ENCODE measurements around the gene STEAP1B. TPM values are rescaled to one million over a fixed set of nuclear protein-coding genes. Genes with fewer than 3 reads are reported as not detected.

STEAP1B gene
- total RNA-seq, 1 donor: 31.8 TPM

DNA sequence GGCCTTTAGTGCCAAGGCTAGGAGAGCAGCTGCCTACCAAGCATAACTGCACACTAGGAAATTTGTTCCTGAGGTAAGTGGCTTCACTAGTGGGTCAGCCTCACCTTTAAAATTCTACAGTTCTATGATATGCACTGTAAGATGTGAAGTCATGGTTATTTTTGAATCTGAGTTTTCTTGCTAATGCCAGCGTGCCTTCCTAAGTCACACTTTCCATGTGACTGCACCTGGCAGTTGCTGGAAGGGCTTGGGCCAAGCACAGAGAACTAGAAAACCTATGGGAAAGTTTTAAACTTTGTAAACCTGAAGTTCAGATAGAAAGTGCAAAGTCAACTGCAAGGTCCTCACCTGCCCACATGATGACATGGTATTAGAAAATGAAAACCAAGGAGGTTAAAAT lies 42.5 kb downstream of the STEAP1B start:
- no peaks in the 10 kb centered on the region for H3K9me3 ChIP-seq (ENCODE audit: low read depth, low read length)
- H3K4me2 ChIP-seq (ENCODE audit: insufficient read depth, low read length): no peak overlapping the region
- no peak overlapping the region for H2AFZ ChIP-seq (ENCODE audit: low read length)
- H3K27ac ChIP-seq (ENCODE audit: low read depth, low read length): no peak overlapping the region
- DNase-seq (ENCODE audit: insufficient read length, low spot score, missing footprints): no peak
- no peak overlapping the region for H3K4me3 ChIP-seq (ENCODE audit: insufficient read depth, low read length)
- no peaks in the 10 kb centered on the region for H4K20me1 ChIP-seq (ENCODE audit: insufficient read depth, low read length)
- peaks cover 3% of the 10 kb centered on the region for H3K36me3 ChIP-seq (ENCODE audit: insufficient read depth, low read length)
- peaks cover 2% of the 10 kb centered on the region for H3K79me2 ChIP-seq (ENCODE audit: insufficient read depth, low read length)
- TF ChIP-seq, protein P1, sequence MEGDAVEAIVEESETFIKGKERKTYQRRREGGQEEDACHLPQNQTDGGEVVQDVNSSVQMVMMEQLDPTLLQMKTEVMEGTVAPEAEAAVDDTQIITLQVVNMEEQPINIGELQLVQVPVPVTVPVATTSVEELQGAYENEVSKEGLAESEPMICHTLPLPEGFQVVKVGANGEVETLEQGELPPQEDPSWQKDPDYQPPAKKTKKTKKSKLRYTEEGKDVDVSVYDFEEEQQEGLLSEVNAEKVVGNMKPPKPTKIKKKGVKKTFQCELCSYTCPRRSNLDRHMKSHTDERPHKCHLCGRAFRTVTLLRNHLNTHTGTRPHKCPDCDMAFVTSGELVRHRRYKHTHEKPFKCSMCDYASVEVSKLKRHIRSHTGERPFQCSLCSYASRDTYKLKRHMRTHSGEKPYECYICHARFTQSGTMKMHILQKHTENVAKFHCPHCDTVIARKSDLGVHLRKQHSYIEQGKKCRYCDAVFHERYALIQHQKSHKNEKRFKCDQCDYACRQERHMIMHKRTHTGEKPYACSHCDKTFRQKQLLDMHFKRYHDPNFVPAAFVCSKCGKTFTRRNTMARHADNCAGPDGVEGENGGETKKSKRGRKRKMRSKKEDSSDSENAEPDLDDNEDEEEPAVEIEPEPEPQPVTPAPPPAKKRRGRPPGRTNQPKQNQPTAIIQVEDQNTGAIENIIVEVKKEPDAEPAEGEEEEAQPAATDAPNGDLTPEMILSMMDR (IDR thresholded peaks at IDR 0.05; ENCODE audit: extremely low read depth, low read depth, low read length): no peak
- H3K27me3 ChIP-seq (ENCODE audit: insufficient read depth, low read length): no peaks in the 10 kb centered on the region
- peaks cover 7% of the 10 kb centered on the region for H3K4me1 ChIP-seq (ENCODE audit: insufficient read depth, low read length)

DNA sequence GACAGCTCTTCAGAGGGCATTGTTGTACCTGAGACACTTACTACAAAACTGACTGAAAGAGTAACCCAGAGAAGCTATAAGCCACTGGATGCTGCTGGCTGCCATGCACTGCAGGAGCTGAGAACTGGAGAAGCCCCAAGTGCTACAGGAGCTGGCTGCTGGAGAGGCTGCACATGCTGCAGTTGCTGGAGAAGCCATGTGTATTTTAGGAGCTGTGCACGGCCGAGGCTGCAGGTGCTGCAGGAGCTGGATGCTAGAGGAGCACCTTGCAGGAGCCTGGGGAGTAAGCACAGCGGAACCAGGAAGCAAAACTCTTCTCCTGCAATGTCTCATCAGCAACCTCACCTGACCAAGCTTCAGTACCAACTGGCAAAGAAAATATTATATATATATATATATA lies 45.5 kb downstream of the STEAP1B start:
- H2AFZ ChIP-seq (ENCODE audit: low read length): no peak overlapping the region
- H3K4me1 ChIP-seq (ENCODE audit: insufficient read depth, low read length): peaks cover 8% of the 10 kb centered on the region
- no peaks in the 10 kb centered on the region for H4K20me1 ChIP-seq (ENCODE audit: insufficient read depth, low read length)
- no peak overlapping the region for H3K4me2 ChIP-seq (ENCODE audit: insufficient read depth, low read length)
- TF ChIP-seq, protein P1 (IDR thresholded peaks at IDR 0.05; ENCODE audit: extremely low read depth, low read depth, low read length): no peak
- no peaks in the 10 kb centered on the region for H3K36me3 ChIP-seq (ENCODE audit: insufficient read depth, low read length)
- no peaks in the 10 kb centered on the region for H3K79me2 ChIP-seq (ENCODE audit: insufficient read depth, low read length)
- H3K27me3 ChIP-seq (ENCODE audit: insufficient read depth, low read length): no peaks in the 10 kb centered on the region
- no peak overlapping the region for H3K27ac ChIP-seq (ENCODE audit: low read depth, low read length)
- no peaks in the 10 kb centered on the region for H3K9me3 ChIP-seq (ENCODE audit: low read depth, low read length)
- no peak overlapping the region for H3K4me3 ChIP-seq (ENCODE audit: insufficient read depth, low read length)
- DNase-seq (ENCODE audit: insufficient read length, low spot score, missing footprints): no peak

DNA sequence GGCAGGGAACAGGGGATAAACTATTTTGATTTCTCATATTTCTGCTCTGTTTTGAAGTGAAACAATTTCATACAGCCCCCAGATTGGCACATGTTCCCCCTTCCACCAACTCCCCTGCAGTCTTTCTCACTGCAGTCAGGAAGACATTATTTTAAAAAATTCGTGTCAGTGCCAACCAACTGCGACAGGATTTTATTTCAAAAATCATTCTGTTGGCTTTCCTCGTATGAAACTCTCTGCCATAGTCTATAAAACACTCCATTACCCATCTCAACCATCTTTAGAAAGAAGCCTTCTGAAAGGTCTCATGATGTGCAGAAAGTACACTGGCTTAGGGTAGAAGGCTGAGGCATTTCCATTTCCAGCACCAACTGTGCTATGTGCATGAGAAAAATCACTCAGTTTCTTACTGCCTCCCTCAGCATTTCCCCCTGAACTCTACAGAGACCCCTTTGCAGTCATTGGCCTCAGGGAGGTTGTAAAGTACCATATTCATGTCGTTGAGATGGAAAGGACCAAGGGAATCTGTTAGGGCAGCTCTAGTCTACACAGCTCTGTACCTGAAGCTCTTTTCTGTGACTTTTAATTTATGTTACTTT lies 46.9 kb downstream of the STEAP1B start:
- H3K4me3 ChIP-seq (ENCODE audit: insufficient read depth, low read length): peak overlapping the region; percentile 58

More for the DNA sequence above, 46.9 kb downstream of the STEAP1B start:
- Histone ChIP-seq H3K27me3 (ENCODE audit: insufficient read depth, low read length) (no peaks in the 10 kb centered on the region), H3K36me3 (ENCODE audit: insufficient read depth, low read length) (no peaks in the 10 kb centered on the region), H2AFZ (ENCODE audit: low read length) (peak overlapping the region; percentile 19), H3K4me1 (ENCODE audit: insufficient read depth, low read length) (peaks cover 8% of the 10 kb centered on the region), H3K4me2 (ENCODE audit: insufficient read depth, low read length) (peak overlapping the region; percentile 78), H4K20me1 (ENCODE audit: insufficient read depth, low read length) (no peaks in the 10 kb centered on the region), H3K9me3 (ENCODE audit: low read depth, low read length) (no peaks in the 10 kb centered on the region), H3K79me2 (ENCODE audit: insufficient read depth, low read length) (peaks cover 2% of the 10 kb centered on the region), H3K27ac (ENCODE audit: low read depth, low read length) (no peak overlapping the region)
- DNase-seq (ENCODE audit: insufficient read length, low spot score, missing footprints): no peak
- TF ChIP-seq, protein P1 (IDR thresholded peaks at IDR 0.05; ENCODE audit: extremely low read depth, low read depth, low read length): no peak
